IgD-negative memory B cell (primary cell): ENCODE results near the gene PEAK1. TPM values are rescaled to one million over a fixed set of nuclear protein-coding genes. Genes with fewer than 3 reads are reported as not detected.

Source experiments
- H3K27ac Mint-ChIP-seq, 3 donors: one replicate each; pipeline ENCODE4 v1.8.0; 2020 to 2022; ENCODE audit warnings: mild to moderate bottlenecking in 3 of 3, mixed read lengths in 3 of 3, moderate library complexity in 1 of 3
- H3K27me3 Mint-ChIP-seq: one replicate; pipeline ENCODE4 v1.8.0; 2021; ENCODE audit warnings: mixed read lengths
- H3K36me3 Mint-ChIP-seq: one replicate; pipeline ENCODE4 v1.8.0; 2020; ENCODE audit warnings: mild to moderate bottlenecking, mixed read lengths
- H3K4me1 Mint-ChIP-seq, 3 donors: one replicate each; pipeline ENCODE4 v1.8.0; 2020 to 2022; ENCODE audit warnings: mixed read lengths in 3 of 3, mild to moderate bottlenecking in 1 of 3
- H3K4me3 Mint-ChIP-seq, 4 donors: one replicate each; pipeline ENCODE4 v1.8.0; 2020 to 2022; ENCODE audit warnings: mild to moderate bottlenecking in 4 of 4, mixed read lengths in 4 of 4, moderate library complexity in 3 of 4
- H3K9me3 Mint-ChIP-seq, 3 donors: one replicate each; pipeline ENCODE4 v1.8.0; 2020 to 2021; ENCODE audit warnings: mixed read lengths in 3 of 3, mild to moderate bottlenecking in 1 of 3
- polyA plus RNA-seq: library from polyadenylated mRNA; unstranded; fragments of 300-500 nt; fragmentation: Illumina TruSeq; gene quantifications from one replicate; pipeline ENCODE4 v1.2.3, GENCODE V29; 2021

Gene PEAK1
- polyA plus RNA-seq, 1 donor from 2014 or later, result 5.8 TPM

DNA sequence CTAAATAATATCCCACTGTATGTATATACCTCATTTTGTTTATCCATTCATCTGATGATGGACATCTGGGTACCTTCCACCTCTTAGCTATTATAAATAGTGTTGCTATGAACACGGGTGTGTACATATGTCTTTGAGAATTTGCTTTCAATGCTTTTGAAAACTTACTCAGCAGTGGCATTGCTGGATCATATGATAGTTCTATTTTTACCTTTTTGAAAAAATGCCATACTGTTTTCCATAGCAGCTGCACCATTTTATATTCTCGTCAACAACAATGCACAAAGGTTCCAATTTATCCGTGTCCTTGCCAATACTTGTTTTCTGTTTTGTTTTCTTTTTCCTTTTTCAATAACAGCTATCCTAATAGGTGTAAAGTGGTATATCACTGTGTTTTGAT, 77.1 kb downstream of the PEAK1 start:
- H3K36me3 Mint-ChIP-seq, result peaks cover 14% of the 10 kb centered on the region
- no peak overlapping the region for H3K27ac Mint-ChIP-seq
- H3K27me3 Mint-ChIP-seq, result no peaks in the 10 kb centered on the region

DNA sequence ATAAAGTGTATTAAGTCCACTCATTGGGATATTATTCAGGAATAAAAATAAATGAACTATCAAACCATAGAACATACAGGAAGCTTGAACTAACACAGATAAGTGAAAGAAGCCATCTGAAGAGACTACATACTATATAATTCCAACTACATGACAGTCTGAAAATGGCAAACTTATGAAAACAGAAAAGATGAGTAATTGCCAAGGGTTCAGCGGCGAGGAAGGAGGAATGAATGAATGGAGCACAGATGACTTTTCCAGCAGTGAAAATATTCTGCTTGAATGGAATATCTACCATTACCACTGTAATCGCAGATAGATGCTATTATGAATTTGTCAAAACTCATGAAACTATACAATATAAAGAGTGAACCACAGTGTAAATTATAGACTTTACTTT, 79.7 kb downstream of the PEAK1 start:
- peaks cover 11% of the 10 kb centered on the region for H3K36me3 Mint-ChIP-seq
- no peaks in the 10 kb centered on the region for H3K27me3 Mint-ChIP-seq
- H3K27ac Mint-ChIP-seq, result no peak overlapping the region
- no peak overlapping the region for H3K4me3 Mint-ChIP-seq
- peaks cover 0 to 3% (median 0%) of the 10 kb centered on the region in 3 donors for H3K4me1 Mint-ChIP-seq
- peaks cover 1 to 5% (median 3%) of the 10 kb centered on the region in 3 donors for H3K9me3 Mint-ChIP-seq

More for the DNA sequence above, 77.1 kb downstream of the PEAK1 start:
- Mint-ChIP-seq H3K4me1 (peaks cover 0 to 3% (median 0%) of the 10 kb centered on the region in 3 donors), H3K4me3 (no peak overlapping the region), H3K9me3 (peaks cover 1 to 5% (median 3%) of the 10 kb centered on the region in 3 donors)

DNA sequence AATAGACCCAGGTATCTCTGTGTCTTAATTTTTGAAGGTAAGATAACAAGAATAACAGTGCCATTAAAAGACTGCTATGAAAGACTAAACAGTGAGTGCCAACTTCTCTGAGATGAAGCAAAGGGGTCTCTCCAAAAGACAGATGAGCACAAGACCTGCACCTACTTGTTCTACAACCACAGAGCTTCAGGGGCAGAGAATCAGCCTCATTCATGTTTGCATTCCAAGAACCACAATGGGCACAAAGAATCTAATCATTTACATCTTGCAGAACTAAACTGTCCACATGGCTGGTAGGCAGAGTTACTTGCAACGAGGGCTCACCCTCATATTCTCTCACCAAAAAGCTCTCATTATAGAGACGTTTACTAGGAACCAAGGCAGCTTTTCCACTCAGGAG, 83.9 kb downstream of the PEAK1 start:
- Mint-ChIP-seq H3K27ac (no peak overlapping the region), H3K27me3 (no peaks in the 10 kb centered on the region), H3K36me3 (peaks cover 4% of the 10 kb centered on the region), H3K9me3 (no peaks in the 10 kb centered on the region), H3K4me1 (peaks cover 0 to 3% (median 0%) of the 10 kb centered on the region in 3 donors), H3K4me3 (no peak overlapping the region)

DNA sequence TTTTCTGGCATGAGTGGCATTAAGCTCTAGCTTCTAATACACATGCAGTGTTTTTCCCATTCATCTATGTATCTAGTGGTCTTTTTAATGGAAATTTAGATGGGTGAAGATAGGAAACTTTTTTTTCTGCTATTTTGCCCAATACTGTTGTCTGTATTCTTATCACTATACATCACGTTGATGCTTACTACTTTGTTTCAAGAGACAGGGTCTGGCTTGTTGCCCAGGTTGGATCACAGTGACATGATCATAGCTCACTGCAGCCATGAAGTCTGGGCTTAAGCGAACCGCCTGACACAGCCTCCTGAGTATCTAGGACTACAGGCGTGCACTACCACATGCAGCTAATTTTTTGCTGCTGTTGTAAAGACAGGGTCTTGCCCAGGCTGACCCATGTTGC, 84.6 kb downstream of the PEAK1 start:
- peaks cover 0 to 8% (median 4%) of the 10 kb centered on the region in 3 donors for H3K4me1 Mint-ChIP-seq
- H3K27ac Mint-ChIP-seq, result no peak overlapping the region

DNA sequence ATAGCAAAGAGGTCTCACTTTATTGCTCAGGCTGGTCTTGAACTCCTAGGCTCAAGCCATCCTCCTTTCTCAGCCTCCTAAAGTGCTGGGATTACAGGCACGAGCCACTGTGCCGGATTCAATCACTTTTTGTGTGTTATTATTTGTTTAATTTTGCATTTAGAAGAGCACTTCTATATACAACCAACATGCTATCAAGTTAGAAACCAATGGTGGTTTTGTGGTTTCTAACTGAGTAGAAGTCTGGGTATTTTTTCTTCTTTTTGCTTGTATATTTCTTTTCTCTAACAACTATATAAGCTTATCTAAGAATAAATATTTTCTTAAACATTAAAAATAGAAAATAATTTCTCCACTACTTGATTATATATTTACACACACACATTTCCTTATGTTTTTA, 86.7 kb downstream of the PEAK1 start:
- Mint-ChIP-seq H3K36me3 (peaks cover 2% of the 10 kb centered on the region), H3K4me3 (peak overlapping the region in 1 of 4 donors; percentile 49), H3K9me3 (no peaks in the 10 kb centered on the region), H3K27ac (no peak overlapping the region), H3K4me1 (peaks cover 1 to 8% (median 4%) of the 10 kb centered on the region in 3 donors), H3K27me3 (no peaks in the 10 kb centered on the region)

More for the DNA sequence above, 84.6 kb downstream of the PEAK1 start:
- no peaks in the 10 kb centered on the region for H3K9me3 Mint-ChIP-seq
- peaks cover 4% of the 10 kb centered on the region for H3K36me3 Mint-ChIP-seq
- no peak overlapping the region for H3K4me3 Mint-ChIP-seq
- H3K27me3 Mint-ChIP-seq, result no peaks in the 10 kb centered on the region

DNA sequence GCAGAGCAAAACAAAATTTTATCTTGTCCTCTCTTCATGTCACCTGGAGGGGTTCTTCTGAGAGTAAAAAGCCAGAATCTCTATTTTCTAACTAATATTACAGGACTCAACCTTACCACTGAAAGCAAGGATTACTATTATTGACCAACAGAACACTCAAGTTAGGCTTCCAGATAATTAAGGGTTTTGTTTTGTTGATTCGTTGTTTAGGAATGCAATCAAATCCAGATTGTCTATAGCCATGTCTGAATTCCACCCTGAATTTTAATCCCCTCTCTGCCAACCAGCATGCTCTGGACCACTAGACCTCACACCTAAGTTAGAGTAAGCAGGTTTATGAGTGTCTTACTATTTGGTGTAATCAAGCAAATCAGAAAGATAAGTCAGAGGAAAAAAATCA, 90.7 kb downstream of the PEAK1 start:
- Mint-ChIP-seq H3K27ac (no peak overlapping the region), H3K9me3 (no peaks in the 10 kb centered on the region), H3K4me1 (peaks cover 1 to 8% (median 6%) of the 10 kb centered on the region in 3 donors), H3K27me3 (no peaks in the 10 kb centered on the region), H3K4me3 (no peak overlapping the region), H3K36me3 (peaks cover 2% of the 10 kb centered on the region)

DNA sequence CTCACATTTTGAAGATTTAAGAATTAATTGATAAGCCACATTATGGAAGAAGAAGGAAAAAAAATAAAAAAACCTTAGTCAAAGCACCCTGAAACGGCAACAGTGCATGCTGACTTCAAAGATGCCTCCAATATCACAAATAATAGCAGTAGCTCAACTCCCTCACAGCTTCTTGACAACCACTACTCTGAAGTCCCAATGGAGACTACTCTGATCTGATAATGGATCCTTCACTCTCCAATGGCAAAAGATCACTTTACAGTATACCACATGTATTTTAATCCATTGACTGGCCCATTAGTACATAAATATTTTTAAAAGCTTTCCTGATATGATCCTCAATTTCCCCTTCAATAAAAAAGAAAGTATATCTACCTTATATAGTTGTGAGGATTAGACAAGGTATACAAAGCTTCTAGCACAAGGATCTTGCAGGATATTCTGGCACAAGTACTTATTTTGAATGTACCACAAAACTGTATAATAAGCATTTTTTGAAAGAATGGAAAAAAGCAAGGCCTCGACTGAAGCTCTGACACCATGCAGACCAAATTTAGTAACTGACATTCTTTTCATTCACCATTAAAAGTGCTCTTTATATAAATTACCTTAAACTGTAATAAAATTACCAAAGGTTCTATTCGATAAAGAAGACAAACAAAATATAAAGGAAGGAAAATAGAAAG, 91.9 kb downstream of the PEAK1 start:
- H3K4me3 Mint-ChIP-seq, result no peak overlapping the region
- no peak overlapping the region for H3K27ac Mint-ChIP-seq
- peaks cover 2% of the 10 kb centered on the region for H3K36me3 Mint-ChIP-seq
- peaks cover 1 to 8% (median 6%) of the 10 kb centered on the region in 3 donors for H3K4me1 Mint-ChIP-seq
- no peaks in the 10 kb centered on the region for H3K27me3 Mint-ChIP-seq
- no peaks in the 10 kb centered on the region for H3K9me3 Mint-ChIP-seq

DNA sequence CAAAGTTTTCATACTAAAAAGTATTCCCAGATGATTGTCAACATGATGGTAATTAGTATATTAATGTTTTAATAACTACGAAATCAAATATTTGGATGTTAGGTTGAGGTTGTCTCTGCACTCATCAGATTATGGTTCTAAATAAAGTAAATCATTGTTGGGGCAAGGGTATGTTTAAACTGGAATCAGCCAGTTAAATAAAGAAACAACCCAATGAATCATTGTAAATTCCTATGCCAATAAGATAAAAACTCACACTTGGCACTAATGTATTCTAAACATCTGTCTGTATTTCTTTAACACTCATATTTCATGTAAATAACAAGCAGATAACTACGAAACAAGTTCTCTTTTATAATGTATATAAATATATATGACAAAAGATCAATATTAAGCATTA, 92.7 kb downstream of the PEAK1 start:
- Mint-ChIP-seq H3K27me3 (no peaks in the 10 kb centered on the region), H3K27ac (no peak overlapping the region), H3K4me1 (peaks cover 1 to 8% (median 6%) of the 10 kb centered on the region in 3 donors), H3K36me3 (peaks cover 2% of the 10 kb centered on the region), H3K9me3 (no peaks in the 10 kb centered on the region), H3K4me3 (no peak overlapping the region)

DNA sequence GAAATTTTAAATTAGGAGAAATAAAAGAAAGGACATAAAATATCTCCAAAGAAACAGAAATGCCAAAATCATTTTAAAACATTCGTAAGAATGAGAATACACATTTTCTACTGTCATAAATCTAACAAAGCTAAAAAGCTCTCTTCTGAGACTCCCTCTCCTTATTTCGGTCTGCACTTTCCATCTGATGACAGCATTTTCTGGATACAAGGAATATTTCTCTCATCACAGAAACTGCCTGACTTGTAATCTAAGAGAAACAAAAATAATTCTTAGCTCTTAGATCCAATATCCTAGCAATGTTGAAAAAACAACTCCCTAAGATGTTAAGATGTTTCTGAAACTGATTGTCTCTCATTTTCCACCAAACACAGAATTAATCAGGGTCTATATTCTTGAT, 93.5 kb downstream of the PEAK1 start:
- Mint-ChIP-seq H3K36me3 (peaks cover 2% of the 10 kb centered on the region), H3K9me3 (no peaks in the 10 kb centered on the region), H3K27ac (no peak overlapping the region), H3K27me3 (no peaks in the 10 kb centered on the region), H3K4me1 (peaks cover 2 to 8% (median 6%) of the 10 kb centered on the region in 3 donors), H3K4me3 (no peak overlapping the region)

DNA sequence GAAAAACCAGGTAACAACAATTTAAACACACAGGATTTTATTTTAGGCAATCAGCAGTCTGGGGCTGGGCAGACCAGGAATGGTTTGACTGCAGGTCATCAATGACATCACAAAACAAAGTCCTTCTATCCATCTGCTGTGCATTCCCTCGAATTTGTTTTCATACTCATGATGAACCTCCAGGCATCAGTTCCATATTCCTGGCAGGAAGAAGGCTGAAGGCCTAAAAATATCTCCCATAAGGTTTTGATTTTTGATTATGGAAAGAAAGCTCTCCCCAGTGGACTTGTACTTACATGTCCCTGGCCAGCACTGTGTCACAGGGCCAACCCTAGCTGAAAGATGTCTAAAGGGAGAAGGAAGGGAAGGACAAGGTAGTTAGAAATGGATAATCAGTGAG, 107.4 kb downstream of the PEAK1 start:
- H3K4me1 Mint-ChIP-seq, result peaks cover 5 to 12% (median 7%) of the 10 kb centered on the region in 3 donors
- H3K9me3 Mint-ChIP-seq, result no peaks in the 10 kb centered on the region
- H3K36me3 Mint-ChIP-seq, result no peaks in the 10 kb centered on the region
- no peaks in the 10 kb centered on the region for H3K27me3 Mint-ChIP-seq
- H3K27ac Mint-ChIP-seq, result no peak overlapping the region
- no peak overlapping the region for H3K4me3 Mint-ChIP-seq

DNA sequence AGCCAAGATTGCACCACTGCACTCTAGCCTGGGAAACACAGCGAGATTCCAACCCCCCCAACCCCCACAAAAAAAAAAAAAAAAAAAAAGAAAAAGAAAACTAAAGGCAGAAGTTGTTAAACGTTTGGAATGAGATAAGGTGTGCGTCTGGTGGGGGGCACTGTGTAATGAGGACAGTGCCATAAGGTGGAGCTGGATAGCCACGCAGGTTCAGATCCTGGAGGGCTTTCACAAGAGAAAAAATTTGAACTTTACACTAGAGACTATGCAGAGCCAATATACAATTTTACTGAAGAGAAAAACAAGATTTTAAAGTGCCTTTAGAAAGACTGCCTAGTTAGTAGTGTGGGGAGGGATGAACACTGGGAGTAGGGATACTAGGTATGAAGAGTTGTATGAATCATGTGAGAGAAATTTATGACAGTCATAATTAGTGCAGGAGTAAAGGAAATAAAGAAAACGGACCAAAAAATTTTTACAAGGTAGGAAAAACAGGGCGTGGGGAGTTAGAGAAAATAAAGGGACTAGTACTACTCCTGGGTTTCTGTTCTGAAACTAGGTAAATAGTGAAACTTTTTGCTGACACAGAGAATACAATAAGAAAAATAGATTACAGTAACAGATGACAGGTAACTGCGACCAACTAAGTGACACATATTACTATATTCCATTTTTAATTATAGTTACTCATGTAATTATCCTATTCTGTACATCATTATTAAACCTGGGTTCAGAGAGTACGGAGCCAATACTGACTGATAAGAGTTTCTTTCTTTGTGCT, 108.1 kb downstream of the PEAK1 start:
- Mint-ChIP-seq H3K9me3 (no peaks in the 10 kb centered on the region), H3K36me3 (no peaks in the 10 kb centered on the region), H3K27me3 (no peaks in the 10 kb centered on the region), H3K4me3 (no peak overlapping the region), H3K27ac (no peak overlapping the region), H3K4me1 (peaks cover 5 to 12% (median 7%) of the 10 kb centered on the region in 3 donors)

DNA sequence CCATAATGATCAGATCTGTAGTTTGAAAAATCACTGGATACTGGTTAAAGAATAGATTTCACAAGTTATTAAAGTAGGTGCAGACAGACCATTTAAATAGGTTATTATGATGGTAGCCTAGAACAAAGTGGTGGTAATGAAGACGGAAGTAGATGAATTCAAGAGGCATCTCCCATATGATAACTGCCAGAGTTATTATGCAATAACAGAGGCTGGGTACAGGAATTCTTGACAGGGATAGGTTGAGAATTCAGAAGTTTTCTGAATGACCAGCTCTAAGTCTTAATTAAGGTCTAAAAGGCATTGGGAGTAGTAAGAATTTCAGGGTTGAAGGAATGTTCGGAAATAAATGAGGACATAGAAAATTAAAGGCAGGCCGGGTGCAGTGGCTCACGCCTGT, 108.9 kb downstream of the PEAK1 start:
- no peaks in the 10 kb centered on the region for H3K36me3 Mint-ChIP-seq
- H3K4me1 Mint-ChIP-seq, result peaks cover 5 to 12% (median 7%) of the 10 kb centered on the region in 3 donors
- H3K27ac Mint-ChIP-seq, result no peak overlapping the region
- H3K27me3 Mint-ChIP-seq, result no peaks in the 10 kb centered on the region
- no peak overlapping the region for H3K4me3 Mint-ChIP-seq
- H3K9me3 Mint-ChIP-seq, result no peaks in the 10 kb centered on the region

DNA sequence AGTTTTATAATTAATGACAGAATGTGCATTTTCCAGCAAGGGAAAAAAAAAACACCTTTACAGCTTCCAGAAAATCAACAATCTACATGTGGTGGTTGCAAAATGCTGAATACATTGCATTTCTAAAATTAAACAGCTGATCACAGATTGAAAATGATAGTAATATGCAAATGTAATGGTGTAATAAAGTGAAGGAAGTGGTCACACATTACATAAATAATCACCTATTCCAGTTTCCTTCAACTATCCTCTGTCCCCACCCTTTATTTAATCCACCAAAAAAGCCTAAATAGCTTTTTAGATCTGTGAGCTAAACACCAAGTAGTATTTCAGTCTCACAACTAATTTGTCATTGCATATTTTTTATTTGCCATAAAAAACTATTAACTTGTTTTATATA, 110.5 kb downstream of the PEAK1 start:
- H3K27me3 Mint-ChIP-seq, result no peaks in the 10 kb centered on the region
- no peak overlapping the region for H3K4me3 Mint-ChIP-seq
- peaks cover 0 to 2% (median 0%) of the 10 kb centered on the region in 3 donors for H3K9me3 Mint-ChIP-seq
- H3K27ac Mint-ChIP-seq, result no peak overlapping the region
- H3K36me3 Mint-ChIP-seq, result peaks cover 2% of the 10 kb centered on the region
- H3K4me1 Mint-ChIP-seq, result peaks cover 5 to 12% (median 7%) of the 10 kb centered on the region in 3 donors

DNA sequence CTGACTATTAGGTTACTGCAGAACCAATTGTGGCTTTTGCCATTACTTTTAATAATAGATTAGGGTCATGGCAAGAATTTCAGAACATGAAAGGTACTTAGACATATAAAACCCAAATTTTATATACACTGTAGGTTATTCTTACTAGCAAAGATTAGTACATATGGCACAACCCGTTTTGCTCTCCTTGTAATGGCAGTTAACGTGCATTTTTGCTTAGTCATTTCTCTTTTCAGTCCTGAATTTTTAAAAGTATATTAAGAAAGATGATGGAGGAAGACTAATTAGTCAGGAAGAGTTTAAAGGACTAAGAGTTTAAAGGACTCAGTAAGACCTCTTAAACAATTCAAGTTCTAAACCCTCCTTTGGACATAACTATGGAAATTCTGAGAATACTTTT, 114.0 kb downstream of the PEAK1 start:
- H3K27ac Mint-ChIP-seq, result no peak overlapping the region
- no peak overlapping the region for H3K4me3 Mint-ChIP-seq
- peaks cover 4% of the 10 kb centered on the region for H3K36me3 Mint-ChIP-seq
- H3K4me1 Mint-ChIP-seq, result peaks cover 3 to 12% (median 5%) of the 10 kb centered on the region in 3 donors
- no peaks in the 10 kb centered on the region for H3K27me3 Mint-ChIP-seq
- H3K9me3 Mint-ChIP-seq, result peaks cover 0 to 2% (median 0%) of the 10 kb centered on the region in 3 donors

DNA sequence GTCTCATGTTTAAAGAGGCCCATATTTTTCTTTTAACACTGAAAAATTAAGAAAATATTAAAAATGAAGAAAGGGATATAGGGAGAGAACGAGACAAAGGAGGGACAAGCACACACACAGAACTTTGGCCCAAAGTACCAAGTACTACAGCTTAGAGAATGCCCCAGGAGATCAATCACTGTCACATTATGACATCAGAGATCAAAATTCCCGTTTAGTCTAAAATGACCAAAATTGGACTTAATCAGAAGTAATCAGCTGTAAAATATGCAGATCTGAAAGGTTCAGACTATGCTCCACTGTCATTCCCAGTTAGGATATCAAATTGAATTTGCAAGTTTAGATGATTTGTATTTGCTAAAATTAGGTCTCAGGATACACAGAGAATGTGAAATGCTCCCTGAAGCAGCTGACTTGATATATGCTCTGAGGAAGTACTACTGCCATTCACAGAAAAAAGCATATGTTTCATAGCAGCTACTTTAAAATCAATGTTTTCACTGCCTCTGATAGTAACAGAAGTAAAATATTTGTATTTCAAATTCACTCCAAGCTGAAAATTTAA, 123.0 kb downstream of the PEAK1 start:
- no peaks in the 10 kb centered on the region for H3K27me3 Mint-ChIP-seq
- peaks cover 2% of the 10 kb centered on the region for H3K36me3 Mint-ChIP-seq
- H3K27ac Mint-ChIP-seq, result no peak overlapping the region
- H3K4me1 Mint-ChIP-seq, result peaks cover 0 to 5% (median 0%) of the 10 kb centered on the region in 3 donors
- H3K4me3 Mint-ChIP-seq, result no peak overlapping the region
- H3K9me3 Mint-ChIP-seq, result peaks cover 0 to 1% (median 0%) of the 10 kb centered on the region in 3 donors
